DMS53 (cell line): ENCODE measurements around the gene PDE5A.
A peak's percentile ranks its signal among the peaks of the same experiment; 100 is the strongest.

Source experiments
- DNase-seq: peaks from one replicate; lab custom pipeline; 2025; lab: John Stamatoyannopoulos, UW

Gene PDE5A

DNA sequence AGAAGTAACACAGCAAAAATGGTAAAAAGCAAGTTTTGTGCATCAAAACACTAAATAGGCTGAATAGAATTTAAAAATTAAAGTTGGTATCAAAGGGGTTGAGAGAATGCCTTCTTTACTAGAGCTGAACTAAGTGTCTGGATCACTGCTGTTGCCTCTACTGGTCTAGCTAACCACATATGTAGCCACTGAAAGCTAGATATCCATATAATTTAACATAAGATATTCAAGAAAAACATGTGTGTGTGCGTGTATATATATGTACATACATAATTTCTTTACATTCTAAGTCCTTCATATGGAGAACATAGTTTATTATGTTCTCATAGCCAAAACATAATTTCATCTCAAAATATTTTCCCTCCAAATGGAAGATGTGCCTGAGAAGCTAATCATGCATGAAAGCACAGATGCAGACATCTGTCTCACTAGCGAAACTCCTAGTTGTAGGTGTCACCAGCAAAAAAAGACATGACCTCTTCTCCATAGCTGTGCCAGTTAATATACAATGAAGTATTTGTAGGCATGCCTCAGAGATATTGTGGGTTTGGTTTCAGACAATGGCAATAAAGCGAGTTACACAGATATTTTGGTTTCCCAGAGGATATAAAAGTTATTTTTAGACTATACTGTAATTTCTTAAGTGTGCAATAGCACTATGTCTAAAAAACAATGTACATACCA, 47.3 kb downstream of the PDE5A start:
- no peak for DNase-seq

DNA sequence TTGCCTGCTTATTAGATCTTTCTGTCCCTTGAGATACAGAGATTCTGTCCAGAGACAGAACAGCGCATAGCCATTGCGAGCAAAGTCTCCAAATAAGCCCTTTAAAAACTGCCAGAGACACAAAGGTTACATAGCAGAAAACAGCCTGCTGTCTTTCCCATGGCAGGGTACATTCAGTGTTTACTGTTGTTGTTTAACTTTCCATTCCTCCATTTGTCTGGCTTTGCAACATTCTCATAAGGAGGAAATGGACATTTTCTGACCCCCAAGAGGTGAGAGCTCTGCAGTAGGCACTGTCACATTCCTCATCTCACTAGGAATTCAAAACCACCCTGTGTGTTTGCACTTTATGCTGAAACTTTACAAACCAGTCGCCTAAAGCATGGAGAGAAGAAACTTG, 48.3 kb downstream of the PDE5A start:
- no peak for DNase-seq

DNA sequence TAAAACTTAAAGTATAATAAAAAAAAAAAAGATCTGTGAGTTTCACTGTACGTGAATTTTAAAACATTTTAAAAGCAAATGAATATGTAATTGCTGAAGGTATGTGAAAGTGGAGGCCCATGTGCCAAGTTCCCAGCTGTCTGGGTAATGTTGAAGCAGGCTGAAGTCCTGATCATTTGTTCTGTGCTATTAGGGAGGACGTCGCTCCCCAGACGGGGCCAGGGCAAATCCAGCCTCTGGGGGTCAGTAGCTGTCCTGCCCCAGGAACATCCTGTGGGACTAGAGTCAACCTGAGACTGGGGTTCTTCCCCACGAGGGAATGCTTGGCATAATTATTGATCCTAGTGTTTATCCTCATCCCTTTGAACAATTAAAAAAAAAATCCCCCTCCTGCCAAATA, 48.8 kb downstream of the PDE5A start:
- DNase-seq, result no peak

DNA sequence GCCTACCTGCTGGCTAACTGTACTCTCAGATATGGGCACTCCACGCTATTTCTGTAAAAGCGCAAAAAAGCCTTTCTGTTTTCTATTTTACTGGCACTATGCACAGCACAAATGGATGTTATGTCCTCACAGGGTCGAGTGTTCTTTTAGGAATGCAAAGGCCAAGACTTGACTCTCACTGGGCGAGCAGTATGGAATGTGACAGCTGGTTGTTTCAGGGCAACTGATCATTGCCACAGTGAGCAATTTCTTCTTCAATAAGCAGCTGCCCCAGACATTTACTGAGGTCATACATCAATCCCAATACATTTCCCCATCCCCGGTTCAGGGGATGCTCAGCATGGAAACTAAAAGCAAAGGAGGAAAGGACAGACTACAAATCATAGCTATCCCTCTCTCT, 58.2 kb downstream of the PDE5A start:
- DNase-seq, result no peak

DNA sequence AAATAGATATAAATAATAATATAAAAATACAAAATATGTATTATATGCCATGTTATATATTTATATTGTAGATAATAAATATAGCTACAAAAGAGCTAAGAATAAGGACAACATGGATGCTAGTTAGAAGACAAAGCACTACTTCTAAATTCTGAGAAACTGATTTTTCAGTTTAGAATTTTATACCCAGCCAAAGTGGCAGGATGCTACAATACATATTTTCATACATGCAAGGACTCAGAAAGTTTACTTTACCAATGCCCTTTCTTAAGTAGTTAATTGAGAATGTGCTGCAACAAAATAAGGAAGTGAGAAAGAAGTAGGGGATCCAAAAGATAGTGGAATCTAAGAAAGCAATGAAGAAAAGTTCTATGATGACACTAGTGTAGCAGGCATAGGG, 64.5 kb downstream of the PDE5A start:
- DNase-seq, result no peak

DNA sequence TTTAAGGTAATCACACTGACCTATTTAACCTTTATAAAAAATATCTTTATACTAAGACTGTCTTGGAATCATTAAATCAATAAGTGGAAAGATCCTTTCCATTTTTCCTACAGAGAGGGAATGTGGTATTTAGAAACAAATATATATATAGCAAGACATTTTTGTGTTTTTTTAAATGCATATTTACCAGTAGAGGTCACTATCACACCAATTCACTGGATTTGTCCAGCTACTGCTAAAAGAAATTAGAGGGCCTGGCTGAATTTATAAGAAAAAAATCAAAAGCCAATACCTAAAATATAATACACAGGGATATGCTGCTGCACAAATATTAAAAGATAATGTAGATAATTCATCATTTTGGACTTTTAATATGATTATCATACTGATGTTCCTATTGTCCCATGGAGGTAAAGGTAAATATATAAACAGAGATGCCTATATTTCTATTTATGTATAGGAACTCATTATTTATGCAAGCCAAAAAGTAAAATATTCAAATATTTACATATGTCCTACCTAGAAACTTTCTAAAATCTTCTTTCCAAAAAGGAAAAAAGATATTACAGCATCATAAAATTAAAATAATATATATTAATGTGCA, 69.5 kb downstream of the PDE5A start:
- peak; percentile 63 for DNase-seq

DNA sequence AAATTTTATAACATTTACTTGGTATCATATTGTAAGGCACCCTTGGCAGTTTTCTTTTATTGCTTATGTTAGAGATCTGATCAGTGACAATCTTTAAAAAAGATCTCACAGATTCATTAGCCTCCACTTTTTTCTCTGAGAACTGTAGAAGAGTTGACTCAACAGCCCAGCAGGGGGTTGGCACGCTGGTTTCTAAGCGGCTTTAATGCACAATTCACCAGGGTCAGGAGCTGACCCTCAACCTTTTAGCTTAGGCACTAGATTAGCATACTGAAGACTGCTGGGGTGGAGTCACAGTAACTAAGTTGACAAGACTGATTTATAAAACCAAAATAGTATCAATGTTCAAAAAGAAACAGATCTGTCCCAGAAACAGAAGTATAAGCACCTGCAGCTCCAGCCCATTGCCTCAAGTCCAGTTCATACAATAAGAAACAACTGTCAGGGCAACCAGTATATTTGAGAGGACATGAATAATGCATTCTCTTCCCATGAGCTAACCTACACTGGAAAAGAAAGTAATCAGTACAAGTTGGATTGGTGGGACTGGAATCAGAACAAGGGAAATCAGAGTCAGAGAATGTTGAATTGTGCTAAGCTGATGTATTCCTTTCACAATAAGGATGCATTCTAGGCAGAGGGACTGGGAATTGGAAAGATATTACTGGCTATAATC, 77.6 kb downstream of the PDE5A start:
- no peak for DNase-seq

DNA sequence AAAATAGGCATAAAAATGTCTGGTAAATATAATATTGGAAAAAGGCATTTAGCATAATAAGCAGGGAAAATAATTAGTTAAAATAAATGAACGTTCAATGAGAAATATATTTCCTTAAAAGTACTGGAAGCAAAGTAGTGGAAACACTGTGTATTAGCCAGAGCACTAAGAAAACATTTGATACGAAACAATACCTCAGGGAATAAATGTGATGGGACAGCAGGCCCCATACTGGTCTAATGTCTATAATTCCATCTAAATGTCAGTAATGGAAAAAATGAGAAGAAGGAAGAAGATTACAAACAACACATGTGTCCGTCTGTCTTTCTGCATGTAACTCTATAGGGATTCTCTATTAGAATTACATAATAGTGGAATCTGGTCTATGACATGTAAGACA, 79.0 kb downstream of the PDE5A start:
- DNase-seq, result no peak

DNA sequence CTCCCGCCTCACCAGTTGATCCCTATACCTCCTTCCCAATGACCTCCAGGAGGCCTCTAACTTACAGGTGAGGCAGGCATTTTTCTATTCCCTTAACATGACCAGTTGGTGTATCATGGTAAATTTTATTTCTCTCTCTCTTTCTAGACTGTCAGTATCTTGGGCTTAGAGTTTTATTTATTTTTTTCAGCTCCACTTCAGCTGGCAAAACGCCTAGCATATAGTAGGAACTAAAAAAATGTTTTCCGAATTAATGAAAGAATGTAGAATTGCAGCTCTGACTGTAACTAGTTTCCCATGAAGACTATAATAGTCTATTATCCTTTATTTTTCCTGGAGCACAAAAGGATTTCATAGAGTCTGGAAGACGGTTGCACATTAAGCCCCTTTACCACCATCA, 84.8 kb downstream of the PDE5A start:
- DNase-seq, result no peak

DNA sequence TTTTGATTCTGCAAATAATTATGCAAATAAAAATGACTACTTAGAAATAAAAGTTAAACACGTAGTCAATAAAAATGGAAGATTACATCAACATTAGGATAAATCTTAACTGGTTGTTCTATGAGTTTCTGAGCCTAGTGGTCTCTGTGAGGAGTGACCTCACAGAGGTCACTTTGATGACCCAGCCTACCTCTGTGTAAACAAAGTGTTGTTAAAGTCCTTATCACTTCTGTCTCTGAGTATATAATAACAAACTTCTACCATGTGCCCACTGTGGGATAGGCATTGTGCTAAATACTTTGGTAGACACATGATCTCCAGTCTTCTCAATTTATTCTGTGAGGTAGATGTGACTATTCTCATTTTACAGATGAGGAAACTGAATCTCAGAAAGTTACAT, 85.4 kb downstream of the PDE5A start:
- DNase-seq, result no peak

DNA sequence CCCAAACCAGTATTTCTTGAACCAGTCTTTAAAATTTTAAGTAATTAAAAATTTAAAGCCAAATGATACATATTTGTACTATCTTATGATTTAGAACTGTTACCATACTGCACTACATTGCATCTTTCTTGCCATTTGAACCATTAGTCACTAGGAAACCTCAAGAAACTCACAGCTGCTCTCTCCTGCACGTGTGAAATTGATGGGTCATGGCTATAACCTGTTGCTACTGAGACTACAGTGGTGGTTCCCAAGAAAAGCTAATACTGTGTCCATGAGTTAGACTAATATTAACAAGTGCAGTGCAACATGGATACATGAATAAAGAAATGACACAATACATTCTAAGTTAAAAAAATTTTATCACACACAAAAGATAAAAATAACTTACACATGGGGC, 88.4 kb downstream of the PDE5A start:
- no peak for DNase-seq

DNA sequence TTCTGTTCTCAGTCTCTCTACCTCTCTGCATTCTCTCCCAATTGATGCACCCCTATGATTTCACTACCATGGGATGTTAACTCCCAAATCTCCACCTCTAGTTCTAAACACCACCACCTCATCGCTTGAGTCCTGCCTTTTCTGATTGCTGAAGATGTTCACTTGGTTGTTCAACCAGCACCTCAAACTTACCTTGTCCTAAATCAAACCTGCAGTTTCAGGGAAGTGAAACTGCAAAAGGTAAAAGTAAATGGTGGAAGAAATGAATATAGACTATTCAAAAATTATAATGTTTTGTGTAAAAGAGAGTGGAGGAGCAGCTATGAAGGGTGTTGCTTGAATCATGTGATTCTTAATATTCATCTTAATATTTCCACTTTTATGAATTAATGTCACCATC, 91.0 kb downstream of the PDE5A start:
- DNase-seq, result no peak

DNA sequence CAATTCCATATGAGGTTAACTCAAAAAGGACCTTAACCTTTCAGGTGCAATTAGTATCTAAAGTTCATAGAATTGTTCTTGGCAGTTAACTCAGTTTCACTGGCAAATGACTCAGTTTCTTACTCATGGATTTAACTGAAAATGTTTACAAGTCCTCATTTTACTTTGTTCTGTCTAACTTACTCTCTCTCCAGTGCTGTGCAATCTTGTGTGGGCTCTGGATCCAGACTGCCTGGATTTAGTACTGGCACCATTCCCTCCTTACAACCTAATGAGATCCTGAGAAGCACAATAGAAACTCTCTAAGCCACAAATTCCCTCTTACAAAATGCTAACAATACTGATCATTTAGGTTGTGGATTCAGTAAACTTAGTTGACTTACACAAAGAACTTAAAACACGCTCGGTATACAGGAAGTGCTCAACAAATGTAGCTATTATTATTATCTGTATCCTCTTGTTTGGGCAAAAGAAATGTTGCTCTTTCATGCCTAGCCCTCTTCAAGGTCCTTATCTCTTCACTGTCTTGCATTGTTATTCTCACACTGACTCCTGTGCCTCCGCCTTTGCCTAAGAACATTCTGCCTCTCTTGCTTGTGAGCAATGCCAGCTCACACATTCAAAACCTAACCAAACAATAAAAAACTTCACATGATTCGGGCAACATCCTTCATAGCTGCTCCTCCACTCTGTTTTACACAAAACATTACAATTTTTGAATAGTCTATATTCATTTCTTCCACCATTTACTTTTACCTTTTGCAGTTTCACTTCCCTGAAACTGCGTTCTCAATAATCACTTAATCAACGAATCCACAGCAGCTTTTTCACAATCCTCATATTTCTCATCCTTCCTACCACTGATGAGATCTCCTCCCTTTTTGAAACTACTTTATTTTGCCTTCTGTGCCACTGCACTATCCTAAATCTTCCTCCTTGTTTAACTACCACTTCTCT, 91.8 kb downstream of the PDE5A start:
- DNase-seq, result no peak

DNA sequence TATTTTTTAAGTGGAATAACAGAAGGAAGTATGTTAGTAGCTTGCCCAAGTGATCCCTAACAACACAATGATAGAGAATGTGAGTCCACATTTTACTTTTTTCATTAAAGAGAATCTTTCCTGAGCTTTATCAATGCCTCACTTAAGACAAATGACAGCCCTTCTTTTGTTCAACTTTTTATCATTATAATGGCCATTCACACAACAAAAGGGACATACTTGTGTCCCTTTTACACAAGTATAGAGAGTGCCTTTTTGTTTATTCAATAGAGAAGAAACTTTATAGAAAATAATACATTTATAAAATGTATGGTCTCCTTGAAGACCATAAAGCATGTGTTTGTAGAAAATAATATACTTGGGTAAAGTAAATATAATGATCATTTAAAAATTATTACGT, 96.3 kb downstream of the PDE5A start:
- no peak for DNase-seq

DNA sequence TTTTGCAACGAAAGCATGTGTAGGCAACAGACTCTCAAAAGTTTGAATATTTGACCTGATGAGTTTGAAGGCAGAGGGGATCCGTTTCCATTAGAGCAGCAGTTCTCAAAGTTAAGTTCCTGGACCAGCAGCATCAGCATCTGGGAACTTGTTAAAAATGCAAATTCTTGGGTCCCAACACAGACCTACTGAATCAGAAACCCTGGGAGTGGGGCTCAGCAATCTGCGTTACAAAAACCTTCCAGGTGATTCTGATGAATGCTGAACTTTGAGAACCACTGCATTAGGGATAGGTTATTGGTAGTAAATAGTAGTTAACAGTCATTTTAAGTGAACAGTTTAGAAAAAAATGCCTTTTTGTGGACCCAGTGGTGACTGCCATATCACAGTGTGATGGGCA, 98.8 kb downstream of the PDE5A start:
- DNase-seq, result no peak

DNA sequence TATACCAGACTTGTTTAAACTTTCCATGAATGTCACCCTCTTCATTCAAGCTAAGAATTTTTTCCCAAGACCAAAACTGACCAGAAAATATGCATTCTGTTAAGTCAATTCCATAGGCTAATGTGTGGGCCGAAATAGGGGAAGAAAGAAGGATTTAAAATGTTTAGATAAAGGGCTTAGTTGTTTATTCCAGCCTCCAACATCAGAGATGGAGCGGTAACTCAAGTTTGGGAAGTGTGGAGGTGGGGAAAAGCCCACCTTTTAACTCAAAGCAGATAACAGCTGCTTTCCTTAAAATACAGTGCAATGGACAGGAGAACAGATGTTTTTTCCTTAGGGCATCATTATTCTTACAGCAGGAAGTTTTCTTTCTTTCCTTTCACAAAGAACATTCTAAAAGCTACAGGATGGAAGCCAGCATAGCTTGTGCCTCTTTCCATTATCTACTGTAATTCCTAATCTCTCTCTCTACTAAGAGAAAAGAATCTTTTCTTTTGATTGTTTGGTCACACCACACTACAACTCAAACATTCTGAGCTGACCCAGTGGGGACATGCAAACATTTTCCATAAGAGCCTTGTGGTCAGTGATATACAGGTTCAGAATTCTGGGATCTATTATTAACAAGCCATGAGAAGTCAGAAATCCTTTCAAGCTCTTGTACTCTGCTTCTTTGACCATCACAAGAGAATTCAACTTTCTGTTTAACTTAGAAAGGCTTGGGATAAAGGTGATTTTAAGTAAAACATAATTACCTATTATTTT, 101.6 kb downstream of the PDE5A start:
- DNase-seq, result no peak

DNA sequence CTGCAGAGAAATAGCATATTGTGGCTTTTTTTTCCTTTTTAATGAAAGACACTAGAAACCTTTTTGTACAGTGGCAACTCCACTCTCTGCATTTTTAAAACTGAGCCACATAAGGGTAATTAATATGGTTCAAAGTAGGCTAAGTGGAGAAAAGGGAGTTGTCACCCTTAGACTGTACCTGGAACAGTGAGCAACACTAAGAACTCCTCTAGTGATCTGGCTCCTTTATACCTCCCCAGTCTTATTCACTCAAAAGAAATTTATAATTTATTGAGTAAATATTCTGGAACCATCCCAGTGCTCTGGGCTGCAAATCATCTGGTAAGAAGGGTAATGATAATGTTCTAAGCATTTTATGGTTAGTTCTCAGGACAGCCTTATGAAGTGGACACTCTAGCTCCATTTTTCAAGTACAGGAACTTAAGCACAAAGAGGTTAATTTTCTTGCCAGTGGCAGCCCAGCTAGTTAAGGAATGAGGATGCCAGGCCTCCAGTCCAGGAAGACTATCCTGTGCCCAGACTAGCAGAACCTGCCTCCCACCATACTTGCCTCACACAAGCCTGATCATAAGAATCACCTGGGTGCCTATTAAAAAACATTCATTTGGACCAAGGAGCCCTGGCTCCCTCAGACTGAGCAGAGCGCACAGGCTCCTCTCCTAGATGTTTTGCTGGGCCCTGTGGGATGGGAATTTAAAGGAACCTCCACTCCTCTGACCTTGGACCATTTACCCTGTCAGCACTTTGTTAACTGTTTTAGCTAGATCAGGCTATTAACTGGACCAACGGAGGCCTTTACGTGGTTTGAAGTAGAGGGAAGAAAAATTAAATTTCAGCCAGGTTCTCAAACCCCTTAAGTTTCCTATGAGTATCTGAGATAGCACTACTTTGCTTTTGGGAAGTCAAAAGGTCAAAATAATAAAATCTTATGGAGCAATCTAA, 102.6 kb downstream of the PDE5A start:
- no peak for DNase-seq

DNA sequence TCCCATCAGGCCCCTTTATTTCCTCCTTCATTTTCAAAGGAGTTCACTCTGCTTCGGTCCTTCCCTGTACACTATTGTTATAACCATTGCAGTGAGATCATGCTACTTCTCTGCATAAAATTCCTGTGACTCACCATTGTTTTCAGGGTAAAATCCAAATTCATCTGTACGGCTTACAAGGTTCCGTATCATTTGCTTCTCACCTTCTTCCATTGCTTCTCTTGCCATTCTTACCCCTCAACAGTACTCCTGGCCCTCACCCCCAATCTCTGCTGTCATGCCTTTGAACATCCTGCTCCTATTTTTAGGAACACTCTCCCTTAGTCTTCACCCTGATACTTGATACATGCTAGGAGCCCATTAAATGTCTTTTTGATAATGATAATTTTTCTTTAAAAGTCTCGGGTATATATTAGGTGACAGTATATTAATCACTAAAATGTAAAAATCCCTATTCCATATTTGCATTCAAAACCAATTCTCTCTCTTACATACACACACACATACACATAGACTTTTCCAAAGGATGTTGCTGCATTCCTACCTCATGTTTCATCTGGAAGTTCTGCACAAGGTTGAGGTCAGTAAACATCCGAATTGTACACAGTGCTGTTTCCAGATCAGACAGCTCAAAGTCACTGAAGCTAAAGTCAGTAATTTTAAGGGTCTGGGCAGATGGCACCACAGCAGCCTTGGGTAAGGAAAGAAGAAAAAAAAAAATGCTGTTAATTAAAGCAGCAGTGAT, 103.4 kb downstream of the PDE5A start:
- no peak for DNase-seq

DNA sequence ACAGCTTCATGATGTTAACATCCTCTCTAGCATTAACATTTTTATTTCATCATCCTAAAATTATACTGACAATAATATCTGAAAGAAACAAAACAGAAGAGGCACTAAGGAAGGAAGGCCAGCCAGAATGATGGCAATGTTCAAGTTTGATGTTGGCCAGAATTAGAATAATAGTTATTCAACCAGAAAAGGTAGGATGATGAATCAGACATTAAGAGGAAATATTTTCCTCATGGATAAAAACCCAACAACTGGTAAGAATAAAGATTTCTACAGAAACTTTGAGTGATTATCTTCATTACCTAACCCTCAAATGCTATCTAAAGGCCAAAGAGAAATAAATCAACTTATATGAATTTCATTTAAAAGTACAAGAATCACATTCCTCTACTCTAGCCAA, 105.2 kb downstream of the PDE5A start:
- DNase-seq, result no peak

DNA sequence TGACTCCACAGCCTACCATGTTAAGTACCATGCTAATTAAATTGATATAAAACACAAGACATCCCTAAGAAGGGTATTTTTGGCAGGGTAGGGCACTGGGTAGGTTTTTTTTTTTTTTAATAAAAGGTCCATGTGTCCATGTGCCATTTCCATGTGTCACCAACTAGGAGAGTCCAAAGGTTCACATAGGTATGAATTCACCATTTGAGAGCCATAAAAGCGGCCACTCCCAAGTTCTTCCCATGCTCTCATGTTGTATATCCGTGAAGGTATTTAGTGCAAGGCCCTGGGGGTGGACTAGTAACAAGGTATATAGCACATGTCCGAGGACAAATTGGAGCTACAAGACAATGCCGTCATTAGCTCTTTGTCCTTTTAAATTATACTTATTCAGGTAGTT, 107.3 kb downstream of the PDE5A start:
- no peak for DNase-seq
